GM19463 (cell line): ENCODE data around the gene AFAP1L2.
A peak's percentile ranks its signal among the peaks of the same experiment; 100 is the strongest.
"Not testable (repeated sequence)": the region's sequence is repeated elsewhere in the genome, so short reads cannot be mapped to it uniquely, and the experiment has no call there.

Experiments
- ATAC-seq: cut with Tn5 transposase; IDR thresholded peaks from one replicate; pipeline ENCODE4 v1.9.1; 2021; ENCODE audit warnings: mild to moderate bottlenecking, moderate library complexity; ENCODE audit not compliant: unreplicated experiment

The AFAP1L2 gene

GRCh38 chr10:114364726-114365125 lies 39.6 kb downstream of the AFAP1L2 start:
- no peak for ATAC-seq

- ATAC-seq, result no peak
Measured at GRCh38 chr10:114363745-114364454, 40.4 kb downstream of the AFAP1L2 start.

DNA sequence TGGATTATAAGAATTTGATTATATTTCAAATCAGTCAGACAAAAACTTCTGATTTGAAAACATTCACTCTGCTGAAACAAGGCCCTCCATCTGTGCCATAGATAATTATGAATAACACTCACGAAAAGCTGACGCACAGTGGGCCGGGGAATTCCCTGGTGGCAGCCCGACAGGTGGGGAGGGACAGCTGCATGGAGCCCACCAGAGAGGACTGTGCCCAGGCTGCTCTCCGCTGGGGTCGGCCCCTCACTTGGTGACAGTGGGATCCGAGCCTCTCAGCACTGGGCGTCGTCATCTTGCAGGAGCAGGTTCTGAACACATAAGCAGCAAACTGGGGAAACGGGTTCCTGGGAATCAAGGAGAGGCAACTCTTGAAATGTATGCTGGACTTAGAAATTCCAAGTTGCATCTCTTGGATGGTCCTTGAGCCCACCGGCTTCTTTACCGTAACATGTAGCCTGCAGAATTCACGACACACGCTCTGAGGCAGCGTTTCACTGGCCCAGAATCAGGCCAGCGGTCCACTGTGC lies 41.4 kb downstream of the AFAP1L2 start:
- no peak for ATAC-seq

DNA sequence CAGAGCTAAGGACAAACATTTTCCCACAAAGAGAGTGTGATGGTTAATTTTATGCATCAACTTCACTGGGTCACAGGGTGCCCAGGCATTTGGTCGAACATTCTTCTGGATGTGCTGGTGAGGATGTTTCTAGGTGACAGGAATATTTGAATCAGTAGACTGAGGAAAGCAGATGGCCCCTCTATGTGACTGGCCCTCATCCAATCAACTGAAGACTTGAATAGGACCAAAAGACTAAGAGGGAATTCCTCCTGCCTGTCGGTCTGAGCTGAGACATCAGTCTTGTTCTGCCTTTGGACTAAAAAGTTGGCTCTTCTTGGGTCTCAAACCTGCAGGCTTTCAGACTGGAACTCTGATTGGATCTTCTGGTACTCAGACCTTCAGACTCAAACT lies 44.4 kb downstream of the AFAP1L2 start:
- ATAC-seq, result no peak

DNA sequence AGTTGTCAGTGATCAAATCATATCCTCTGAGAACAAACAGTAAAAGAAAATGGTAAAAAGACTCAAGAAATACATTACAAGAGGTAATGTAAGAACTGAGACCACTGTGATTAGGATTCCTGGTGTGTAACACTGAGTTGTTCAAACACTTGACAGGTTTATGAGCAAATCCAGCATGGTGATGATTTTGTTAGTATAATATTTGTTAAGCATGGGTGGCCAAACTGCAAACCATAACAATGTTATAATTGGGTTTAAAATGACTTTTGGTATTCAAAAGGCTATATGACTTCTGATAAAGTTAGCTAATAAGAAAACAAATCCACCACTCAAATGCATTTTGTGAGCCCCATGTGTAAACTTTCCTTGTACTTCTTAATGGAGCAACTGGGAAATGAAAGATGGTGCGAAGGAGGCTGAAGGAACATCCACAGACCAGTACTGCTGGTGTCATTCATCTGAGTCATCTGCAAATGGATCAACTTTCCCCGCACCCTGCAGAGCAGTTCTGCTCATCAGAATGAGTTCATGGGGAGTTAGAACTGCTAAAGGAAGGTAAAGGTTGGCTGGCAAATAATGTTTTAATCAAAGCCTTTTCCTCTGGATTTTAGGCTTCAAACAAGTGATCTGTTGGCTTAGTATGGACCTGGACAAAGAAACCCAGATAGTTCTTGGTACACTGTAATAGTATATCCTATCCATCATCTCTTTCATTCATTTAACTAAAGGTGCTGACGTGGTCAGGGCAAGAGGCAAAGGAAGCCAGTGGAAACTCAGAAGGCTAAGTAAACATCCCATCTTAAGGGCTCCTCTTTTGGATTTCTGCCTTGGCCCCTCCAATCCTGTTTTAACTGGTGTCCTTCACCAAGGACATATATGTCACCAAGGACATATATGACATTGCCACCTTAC lies 45.0 kb downstream of the AFAP1L2 start:
- ATAC-seq, result no peak

- ATAC-seq, result no peak
Measured at GRCh38 chr10:114357515-114357996, 46.7 kb downstream of the AFAP1L2 start.

- ATAC-seq, result no peak
Measured at GRCh38 chr10:114356751-114357514, 47.4 kb downstream of the AFAP1L2 start.

DNA sequence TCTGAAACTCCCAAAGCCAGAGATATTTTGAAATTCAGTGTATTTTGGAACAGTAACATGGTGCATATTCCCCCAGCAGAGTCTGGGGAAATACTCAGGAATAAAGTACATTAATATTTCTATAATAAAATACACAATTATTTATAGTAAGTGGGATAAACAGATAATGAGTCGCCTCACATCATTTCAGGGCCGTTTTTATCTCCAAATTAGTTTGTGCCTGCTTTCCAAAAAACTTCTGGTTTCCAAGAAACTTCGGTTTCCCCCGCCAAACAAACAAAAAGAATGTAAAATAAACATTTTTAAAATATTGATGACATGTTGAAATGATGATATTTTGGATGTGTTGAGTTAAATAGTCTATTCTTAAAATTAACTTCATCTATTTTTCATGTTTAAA lies 48.2 kb downstream of the AFAP1L2 start:
- ATAC-seq, result no peak

GRCh38 chr10:114353383-114353782 lies 50.9 kb downstream of the AFAP1L2 start:
- no peak for ATAC-seq

- no peak for ATAC-seq
Measured at GRCh38 chr10:114352653-114353298, 51.5 kb downstream of the AFAP1L2 start.

DNA sequence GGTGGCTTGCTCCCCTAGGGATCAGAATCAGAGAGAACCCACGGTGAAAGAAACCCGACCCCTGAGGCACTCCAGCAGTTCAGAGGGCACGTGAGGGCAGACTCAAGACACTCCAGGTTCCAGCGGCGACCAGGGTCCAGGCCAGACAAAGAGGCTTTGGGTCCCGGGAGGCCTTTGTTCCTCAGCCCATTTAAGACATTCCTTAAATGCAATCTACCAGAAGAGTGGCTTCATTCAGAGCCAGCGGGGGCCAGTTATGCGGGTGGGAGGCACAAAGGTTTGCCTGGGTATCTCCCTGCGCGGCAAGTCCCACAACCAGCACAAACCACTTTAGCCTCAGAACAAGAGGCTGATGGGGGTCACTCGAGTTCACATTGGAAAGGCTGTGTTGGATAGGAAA lies 53.6 kb downstream of the AFAP1L2 start:
- no peak for ATAC-seq

- no peak for ATAC-seq
Measured at GRCh38 chr10:114349522-114350215, 54.6 kb downstream of the AFAP1L2 start.

DNA sequence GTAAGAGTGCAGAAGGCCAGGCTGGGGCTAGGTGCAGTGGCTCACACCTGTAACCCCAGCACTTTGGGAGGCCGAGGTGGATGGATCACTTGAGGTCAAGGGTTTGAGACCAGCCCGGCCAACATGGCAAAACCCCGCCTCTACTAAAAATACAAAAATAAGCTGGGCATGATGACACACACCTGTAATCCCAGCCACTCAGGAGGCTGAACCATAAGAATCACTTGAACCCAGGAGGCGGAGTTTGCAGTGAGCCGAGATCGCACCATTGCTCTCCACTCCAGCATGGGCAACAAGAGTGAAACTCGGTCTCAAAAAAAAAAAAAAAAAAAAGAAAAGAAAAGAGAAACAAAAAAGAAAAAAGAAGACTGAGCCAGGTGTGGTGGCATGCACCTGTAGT lies 55.2 kb downstream of the AFAP1L2 start:
- ATAC-seq, result not testable (repeated sequence)

DNA sequence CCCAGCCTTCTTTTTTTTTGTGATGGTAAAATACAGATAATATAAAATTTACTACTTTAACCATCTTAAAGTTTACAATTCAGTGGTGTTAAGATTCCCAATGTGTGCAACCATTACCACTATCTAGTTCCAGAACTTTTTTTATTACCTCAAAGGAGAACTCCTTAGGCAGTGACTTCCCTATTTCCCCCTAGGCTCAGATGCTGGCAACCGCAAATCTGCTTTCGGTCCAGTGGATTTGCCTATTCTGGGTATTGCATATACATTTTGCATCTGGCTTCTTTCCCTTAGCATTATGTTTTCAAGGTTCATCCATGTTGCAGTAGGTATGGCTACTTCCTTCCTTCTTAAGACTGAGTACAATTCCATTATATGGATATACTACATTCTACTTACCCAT lies 56.5 kb downstream of the AFAP1L2 start:
- no peak for ATAC-seq

GRCh38 chr10:114347241-114347640 lies 57.1 kb downstream of the AFAP1L2 start:
- peak; percentile 55 for ATAC-seq

DNA sequence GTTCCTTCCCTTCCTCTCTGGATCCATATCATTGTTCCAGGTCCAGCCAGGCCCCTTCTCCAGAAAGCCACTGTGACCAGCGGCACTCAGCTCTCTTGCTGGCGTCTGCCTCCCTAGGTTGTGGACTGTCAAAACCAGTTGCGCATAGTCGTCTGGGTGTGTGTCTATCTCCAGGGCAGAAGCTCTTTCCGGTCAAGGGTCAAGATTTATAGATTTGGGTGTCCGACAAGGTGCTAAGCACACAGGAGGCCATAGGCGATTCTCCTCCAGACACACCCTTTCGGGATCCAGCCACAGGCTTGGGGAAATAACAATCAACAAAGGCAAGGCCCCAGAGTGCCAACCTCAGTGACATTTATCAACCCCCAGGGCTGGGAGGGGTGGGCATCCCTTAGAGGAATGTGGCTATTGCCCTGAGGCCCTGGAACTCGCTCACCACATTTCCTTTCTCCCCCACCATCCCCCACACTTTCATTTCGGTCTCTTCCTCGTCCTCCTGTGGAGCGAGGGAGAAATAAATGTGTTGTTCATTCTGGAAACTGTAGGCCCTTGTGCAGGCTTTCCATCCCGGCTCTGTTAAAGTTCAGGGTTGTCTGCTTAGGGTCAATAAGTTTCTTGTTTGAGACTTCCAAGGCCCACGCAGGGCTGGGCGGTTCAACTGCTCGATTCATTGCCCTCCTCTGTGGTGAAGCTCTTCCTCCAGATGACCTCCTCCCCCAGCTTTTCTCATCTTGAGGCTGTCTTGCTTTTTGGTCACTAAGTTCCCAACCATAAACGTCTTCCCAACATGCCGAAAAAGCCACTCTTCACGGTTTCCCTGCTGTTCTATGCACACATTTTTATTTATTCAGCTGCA lies 57.9 kb downstream of the AFAP1L2 start:
- ATAC-seq, result no peak

DNA sequence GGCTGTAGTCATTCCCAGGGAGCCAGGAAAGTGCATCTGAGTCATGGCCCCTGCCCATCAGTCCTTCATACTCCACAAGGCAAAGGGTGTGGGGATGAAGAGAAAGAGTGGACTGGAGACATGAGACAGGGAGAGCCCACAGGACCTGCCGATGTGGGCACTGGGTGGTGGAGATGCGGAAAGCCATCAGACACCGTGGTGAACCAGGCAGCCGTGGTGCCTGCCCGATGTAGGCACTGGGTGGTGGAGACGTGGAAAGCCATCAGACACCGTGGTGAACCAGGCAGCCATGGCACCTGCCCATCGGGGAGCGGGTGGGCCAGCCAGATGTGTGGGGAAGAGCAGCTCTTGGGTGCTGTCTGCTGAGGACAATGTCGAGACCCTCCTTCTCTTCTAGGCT lies 58.6 kb downstream of the AFAP1L2 start:
- ATAC-seq, result no peak

DNA sequence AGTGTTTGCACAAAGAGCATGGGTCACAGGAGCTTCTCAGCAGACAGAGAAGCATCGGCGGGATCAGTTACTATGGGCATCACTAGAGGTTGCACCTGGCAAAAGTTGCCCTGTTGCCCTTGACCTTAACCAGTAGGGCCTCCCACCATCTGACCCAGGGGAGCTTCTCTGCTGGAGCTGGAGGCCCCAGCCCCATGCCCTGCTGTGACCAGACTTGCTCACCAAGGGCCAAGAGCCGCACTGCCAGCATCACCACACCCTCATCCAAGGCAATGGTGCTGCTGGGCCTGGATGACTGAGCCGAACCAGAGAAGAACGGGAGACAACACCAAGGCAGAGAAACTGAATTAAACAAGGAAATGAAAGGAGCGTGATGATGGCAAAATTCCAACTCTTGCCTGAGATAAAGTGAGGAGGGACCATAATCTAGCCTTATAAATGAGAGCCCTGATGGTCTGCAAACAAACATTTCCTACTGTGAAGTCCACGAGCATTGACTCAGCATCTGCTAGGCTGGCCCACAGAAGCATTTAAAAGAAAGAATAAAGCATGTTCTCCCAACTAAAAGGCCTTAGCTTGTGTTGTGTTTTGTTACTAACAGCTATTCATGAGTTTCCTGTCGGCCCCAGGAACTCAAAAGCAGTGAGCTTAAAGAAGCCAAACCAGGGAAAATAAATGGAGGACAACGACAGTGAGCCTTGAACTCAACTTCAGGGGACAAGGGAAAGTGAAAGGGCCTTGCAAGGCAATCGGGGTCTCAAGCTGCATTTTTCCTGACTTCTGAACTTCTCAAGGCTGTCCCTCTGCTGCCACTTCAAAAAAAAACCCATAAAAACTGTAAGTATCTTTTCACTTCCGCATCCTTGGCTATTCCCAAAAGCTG lies 60.4 kb downstream of the AFAP1L2 start:
- no peak for ATAC-seq
